Ovary (tissue), 3 donors: Measurements from ENCODE around the gene ARHGAP22.

ENCODE experiments used
- CTCF ChIP-seq, 3 donors: fragments of 450-650 bp in 2 of 3; fragments of 200-600 bp in 1 of 3; IDR thresholded peaks; one replicate each; pipeline versions ENCODE4 v1.5.1 to v1.8.0; 2016 to 2022; ENCODE audit warnings: antibody characterized with exemption in 3 of 3, mild to moderate bottlenecking in 1 of 3
- POLR2A ChIP-seq: fragments of 450-650 bp; IDR thresholded peaks from one replicate; pipeline ENCODE4 v1.6.1; 2017; ENCODE audit warnings: antibody characterized with exemption, mild to moderate bottlenecking, moderate library complexity
- donor health status: DM: no; HTN: no; CAD: no.

- TF ChIP-seq CTCF (IDR thresholded peaks at IDR 0.05) (no peak), POLR2A (no peak)
Measured at GRCh38 chr10:48608279-48608681, 3.4 kb upstream of the ARHGAP22 start.
